ENCODE data around the gene XYLT2.

DNA sequence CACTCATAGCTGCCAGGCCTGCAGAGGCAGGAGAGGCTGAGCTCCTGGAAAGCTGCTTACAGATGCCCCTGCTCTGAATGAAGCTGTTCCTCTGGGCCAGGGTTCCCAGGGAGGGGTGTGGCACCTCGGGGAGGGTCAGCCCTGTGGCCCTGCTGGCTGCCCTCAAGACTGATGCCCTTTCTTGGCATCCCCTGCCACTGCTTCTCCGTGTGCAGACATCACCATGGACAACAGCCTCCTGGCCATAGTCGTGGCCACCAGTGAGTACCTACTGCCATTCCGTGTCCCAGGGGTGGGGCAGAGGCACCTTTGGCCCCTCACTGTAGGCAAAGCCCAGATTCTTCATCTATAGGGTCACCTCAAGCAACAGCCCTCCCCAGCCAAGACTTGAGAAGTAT is 18.1 kb downstream of the XYLT2 start:
- TF ChIP-seq POLR2AphosphoS5 (IDR thresholded peaks at IDR 0.05; ENCODE audit: insufficient read depth, low read depth, low read length): no peak
- TF ChIP-seq, protein P1, sequence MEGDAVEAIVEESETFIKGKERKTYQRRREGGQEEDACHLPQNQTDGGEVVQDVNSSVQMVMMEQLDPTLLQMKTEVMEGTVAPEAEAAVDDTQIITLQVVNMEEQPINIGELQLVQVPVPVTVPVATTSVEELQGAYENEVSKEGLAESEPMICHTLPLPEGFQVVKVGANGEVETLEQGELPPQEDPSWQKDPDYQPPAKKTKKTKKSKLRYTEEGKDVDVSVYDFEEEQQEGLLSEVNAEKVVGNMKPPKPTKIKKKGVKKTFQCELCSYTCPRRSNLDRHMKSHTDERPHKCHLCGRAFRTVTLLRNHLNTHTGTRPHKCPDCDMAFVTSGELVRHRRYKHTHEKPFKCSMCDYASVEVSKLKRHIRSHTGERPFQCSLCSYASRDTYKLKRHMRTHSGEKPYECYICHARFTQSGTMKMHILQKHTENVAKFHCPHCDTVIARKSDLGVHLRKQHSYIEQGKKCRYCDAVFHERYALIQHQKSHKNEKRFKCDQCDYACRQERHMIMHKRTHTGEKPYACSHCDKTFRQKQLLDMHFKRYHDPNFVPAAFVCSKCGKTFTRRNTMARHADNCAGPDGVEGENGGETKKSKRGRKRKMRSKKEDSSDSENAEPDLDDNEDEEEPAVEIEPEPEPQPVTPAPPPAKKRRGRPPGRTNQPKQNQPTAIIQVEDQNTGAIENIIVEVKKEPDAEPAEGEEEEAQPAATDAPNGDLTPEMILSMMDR (IDR thresholded peaks at IDR 0.05; ENCODE audit: extremely low read depth in 1 of 2, insufficient read depth in 1 of 2, low read depth in 1 of 2, low read length in 2 of 2): no peak
- TF ChIP-seq POLR2A (IDR thresholded peaks at IDR 0.05; ENCODE audit: low read depth, low read length): no peak
- no peak for TF ChIP-seq EZH2 (IDR thresholded peaks at IDR 0.05; ENCODE audit: borderline replicate concordance, low read depth, low read length, severe bottlenecking)
- TF ChIP-seq, protein P2, sequence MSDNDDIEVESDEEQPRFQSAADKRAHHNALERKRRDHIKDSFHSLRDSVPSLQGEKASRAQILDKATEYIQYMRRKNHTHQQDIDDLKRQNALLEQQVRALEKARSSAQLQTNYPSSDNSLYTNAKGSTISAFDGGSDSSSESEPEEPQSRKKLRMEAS (IDR thresholded peaks at IDR 0.05; ENCODE audit: insufficient read depth, insufficient read length): no peak
